ENCODE results near the gene ASTL. TPM values are rescaled to one million over a fixed set of nuclear protein-coding genes. Genes with fewer than 3 reads are reported as not detected.

Gene ASTL
- total RNA-seq, 1 donor from 2014 or later: not detected

DNA sequence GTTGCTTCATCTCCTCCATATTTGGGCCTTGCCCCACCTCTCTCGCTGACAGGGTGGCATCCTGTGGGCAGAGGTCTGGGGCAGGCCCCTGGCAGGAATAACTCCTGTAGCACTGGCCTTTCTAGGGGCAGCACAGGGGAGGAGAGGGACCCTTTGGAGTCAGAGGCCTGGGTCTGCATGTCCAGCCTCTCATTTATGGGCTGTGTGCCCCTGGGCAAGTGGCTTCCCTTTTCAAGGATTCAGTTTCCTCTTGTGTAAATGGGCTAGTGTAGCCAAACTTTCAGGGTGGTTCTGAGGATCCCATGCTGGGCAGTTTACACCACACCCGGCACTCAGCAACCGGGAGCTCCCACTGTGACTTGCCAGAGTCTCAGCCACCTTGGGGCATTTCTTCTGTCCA is 45.4 kb downstream of the ASTL start:
- TF ChIP-seq, protein P1, sequence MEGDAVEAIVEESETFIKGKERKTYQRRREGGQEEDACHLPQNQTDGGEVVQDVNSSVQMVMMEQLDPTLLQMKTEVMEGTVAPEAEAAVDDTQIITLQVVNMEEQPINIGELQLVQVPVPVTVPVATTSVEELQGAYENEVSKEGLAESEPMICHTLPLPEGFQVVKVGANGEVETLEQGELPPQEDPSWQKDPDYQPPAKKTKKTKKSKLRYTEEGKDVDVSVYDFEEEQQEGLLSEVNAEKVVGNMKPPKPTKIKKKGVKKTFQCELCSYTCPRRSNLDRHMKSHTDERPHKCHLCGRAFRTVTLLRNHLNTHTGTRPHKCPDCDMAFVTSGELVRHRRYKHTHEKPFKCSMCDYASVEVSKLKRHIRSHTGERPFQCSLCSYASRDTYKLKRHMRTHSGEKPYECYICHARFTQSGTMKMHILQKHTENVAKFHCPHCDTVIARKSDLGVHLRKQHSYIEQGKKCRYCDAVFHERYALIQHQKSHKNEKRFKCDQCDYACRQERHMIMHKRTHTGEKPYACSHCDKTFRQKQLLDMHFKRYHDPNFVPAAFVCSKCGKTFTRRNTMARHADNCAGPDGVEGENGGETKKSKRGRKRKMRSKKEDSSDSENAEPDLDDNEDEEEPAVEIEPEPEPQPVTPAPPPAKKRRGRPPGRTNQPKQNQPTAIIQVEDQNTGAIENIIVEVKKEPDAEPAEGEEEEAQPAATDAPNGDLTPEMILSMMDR (conservative IDR thresholded peaks at IDR 0.05): no peak
- no peaks in the 10 kb centered on the region for H3K27me3 Mint-ChIP-seq
- H3K27ac Mint-ChIP-seq: no peak overlapping the region
- no peak for DNase-seq (ENCODE audit: extremely low spot score, unreplicated experiment)
- peaks cover 5% of the 10 kb centered on the region for H3K36me3 Mint-ChIP-seq
- H3K4me3 Mint-ChIP-seq: no peak overlapping the region
- peaks cover 15% of the 10 kb centered on the region for H3K4me1 Mint-ChIP-seq (ENCODE audit: unreplicated experiment)
- H3K9me3 Mint-ChIP-seq: peaks cover 5% of the 10 kb centered on the region

DNA sequence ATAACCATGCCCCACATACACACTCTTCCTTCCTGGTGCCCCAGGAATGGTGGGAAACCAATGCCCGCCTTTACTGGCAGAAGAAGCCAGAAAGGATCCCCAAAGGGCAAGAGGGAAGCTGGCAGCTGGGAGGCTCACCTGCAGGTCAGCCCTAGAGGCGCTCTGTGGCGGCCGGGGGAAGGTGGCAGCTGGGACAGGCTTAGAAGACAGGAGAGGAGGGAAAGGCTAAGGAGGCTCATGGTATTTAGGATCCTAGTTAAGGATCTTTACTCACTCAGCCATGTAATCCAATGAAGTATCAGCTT is 45.8 kb downstream of the ASTL start:
- TF ChIP-seq, protein P1 (conservative IDR thresholded peaks at IDR 0.05): no peak
- Mint-ChIP-seq H3K27ac (peak overlapping the region; percentile 56), H3K9me3 (peaks cover 5% of the 10 kb centered on the region), H3K4me3 (no peak overlapping the region), H3K36me3 (peaks cover 5% of the 10 kb centered on the region), H3K27me3 (no peaks in the 10 kb centered on the region), H3K4me1 (ENCODE audit: unreplicated experiment) (peaks cover 15% of the 10 kb centered on the region)
- DNase-seq (ENCODE audit: extremely low spot score, unreplicated experiment): no peak

DNA sequence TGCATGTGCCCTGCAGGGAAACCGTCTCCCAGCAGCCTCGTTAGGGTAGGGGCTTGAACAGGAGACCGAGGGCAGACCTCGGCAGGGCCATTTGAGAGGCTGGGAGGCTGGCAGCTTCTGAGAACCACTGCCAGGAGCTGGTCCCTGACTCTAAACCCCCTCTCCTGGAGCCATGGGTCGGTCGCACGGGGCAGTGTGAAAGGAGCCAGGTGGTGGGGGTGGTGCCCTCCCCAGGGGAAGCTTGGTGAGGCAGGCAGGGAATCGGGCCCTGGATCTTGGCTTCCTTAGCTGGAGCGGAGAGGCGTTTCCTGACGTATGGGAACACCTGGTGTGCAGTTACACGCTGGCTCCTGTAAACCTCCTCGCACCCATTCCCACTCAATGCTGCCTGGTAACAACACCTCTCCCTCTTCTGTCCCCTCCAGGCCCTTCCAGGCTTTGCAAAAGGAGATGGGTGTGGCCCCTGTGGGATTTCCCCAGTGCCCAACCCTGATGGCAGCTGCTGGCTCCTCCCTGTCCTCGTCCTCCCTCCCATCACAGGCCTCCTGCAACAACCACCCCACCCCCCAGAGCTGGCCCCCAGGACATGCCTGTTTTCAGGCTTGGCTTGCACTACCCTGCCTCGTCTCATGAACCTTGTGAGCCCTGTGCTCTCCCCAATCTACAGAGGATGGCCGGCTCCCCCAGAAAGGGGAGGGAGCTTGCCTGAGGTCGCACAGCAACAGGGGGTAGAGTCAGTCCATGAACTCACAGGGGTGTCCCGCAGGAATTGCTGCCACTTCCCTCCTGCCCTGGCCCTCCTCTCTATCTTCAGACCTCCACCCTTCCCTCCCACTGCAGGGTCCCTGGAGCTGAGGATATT is 46.4 kb downstream of the ASTL start:
- Mint-ChIP-seq H3K27me3 (no peaks in the 10 kb centered on the region), H3K9me3 (peaks cover 5% of the 10 kb centered on the region), H3K4me3 (no peak overlapping the region), H3K27ac (peak overlapping the region; percentile 56), H3K36me3 (peaks cover 5% of the 10 kb centered on the region), H3K4me1 (ENCODE audit: unreplicated experiment) (peaks cover 15% of the 10 kb centered on the region)
- TF ChIP-seq, protein P1 (conservative IDR thresholded peaks at IDR 0.05): no peak
- DNase-seq (ENCODE audit: extremely low spot score, unreplicated experiment): no peak

DNA sequence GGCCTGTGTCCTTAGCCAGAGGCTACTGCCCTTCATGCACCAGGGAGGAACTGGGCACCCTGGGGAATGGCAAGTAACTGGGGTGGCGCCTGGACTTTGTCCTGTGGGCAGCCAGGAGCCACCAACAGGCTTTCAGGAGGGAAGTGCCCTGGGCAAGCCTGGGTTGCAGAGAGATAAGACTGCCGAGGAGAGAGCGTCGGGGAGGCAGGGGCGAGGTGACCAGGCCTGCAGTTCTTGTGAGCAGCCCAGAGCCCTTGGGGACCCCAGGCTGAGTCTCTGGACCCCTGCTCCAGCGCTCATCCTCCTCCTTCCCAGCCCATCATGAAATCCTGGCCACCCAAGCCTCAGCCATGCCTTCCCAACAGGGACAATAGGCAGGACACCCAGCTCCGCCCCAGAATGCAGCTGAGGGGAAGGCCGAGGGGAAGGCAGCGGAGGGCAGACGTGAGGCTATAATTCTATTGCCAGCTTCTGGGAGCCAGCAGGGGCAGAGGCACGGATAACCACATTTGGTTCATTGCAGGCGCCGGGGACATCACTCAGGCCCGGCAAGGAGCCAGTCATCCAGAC is 47.1 kb downstream of the ASTL start:
- Mint-ChIP-seq H3K36me3 (peaks cover 5% of the 10 kb centered on the region), H3K9me3 (peaks cover 5% of the 10 kb centered on the region), H3K27me3 (no peaks in the 10 kb centered on the region), H3K4me1 (ENCODE audit: unreplicated experiment) (peaks cover 15% of the 10 kb centered on the region), H3K4me3 (no peak overlapping the region), H3K27ac (no peak overlapping the region)
- TF ChIP-seq, protein P1 (conservative IDR thresholded peaks at IDR 0.05): no peak
- DNase-seq (ENCODE audit: extremely low spot score, unreplicated experiment): no peak

DNA sequence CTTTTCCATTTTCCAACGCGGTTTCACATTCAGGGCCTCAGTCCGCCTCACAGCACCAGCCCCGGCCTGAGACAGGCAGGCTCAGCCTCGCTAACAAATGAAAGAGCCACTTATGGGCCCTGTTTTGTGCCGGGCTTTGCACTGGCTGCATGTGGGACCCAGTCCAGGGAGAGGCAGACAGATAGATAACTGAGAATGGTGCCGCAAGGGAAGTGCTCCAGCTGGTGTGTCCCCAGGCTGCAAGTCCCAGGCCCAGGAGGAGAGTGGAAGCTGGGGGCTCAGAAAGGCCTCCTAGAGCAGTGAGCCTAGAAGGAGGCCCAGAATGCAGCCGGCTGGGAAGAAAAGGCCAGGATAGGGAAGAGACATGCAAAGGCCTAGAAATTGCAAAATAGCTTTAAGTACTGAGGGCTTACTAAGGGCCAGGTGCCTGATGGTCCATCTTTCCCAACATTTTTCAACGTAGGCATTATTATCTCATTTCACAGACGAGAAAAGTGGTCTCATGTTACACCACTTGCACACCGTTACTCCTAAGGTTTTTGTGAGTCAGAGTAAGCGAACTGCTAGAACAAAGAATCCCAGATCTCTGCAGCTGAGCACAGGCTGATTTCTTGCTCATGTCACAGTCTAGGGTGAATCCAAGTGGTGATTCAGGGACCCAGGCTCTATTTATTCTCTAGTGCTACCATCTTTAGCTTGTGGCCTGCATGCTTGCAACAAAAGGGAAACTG is 47.9 kb downstream of the ASTL start:
- Mint-ChIP-seq H3K27ac (peak overlapping the region; percentile 70), H3K27me3 (no peaks in the 10 kb centered on the region), H3K36me3 (peaks cover 2% of the 10 kb centered on the region), H3K9me3 (peaks cover 2% of the 10 kb centered on the region), H3K4me3 (no peak overlapping the region), H3K4me1 (ENCODE audit: unreplicated experiment) (peaks cover 14% of the 10 kb centered on the region)
- TF ChIP-seq, protein P1 (conservative IDR thresholded peaks at IDR 0.05): no peak
- DNase-seq (ENCODE audit: extremely low spot score, unreplicated experiment): peak; percentile 50
